Measurements from ENCODE around the gene OPN4.

The OPN4 gene

DNA sequence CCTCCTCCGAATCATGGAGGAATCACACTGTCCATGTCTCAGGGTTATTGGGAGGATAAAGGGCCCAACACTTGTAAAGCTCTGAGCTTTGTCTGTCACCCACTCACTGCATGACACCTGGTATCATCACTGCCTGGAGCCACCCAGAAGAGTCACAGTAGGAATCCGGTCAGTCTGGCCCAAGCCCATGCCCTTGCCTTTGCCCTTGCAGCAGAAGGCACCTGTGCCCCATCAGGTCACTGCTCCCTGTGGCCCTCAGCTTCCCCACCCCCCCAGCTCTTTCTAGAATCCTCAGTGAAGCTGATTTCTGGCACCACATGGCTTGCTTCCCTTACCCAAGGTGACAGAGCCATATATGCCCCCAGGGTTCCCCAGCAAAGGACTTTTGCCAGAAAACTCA is 28.3 kb downstream of the OPN4 start:
- no peak for DNase-seq

DNA sequence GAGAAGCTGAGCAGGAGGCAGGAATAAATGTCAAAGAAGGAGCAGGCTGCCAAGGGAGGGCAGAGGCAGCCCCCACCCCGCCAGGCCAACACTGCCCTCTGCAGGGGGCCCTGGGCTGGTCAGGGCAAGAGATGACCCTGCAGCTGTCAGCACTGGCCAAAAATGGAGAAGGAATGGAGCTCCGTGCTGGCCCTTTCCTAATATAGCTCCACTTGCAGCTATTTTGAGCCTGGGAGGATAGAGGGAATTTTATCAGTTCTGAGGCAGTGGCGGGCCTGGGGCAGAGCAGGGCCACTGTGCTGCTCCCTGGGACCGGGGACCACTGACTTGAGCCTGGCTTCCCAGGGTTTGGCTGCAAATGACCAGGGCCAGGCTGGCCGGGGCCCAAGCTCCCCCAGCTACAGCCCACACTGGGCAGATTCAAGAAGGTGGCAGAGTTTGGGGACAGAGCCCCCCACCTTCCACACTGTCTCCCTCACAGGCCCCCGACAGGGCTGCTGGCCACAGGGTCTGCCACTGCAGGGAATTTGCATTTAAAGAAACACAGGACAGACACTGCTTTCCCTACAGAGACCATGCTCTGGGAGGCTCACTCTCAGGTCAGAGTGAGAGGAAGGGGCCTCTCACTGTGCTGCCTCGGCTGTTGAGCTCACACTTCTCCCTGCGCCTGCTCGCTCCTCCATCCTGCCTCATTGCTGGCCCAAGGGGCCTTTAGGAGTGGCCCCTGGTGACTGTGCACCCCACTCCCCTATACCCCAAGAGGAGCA is 30.2 kb downstream of the OPN4 start:
- DNase-seq, result no peak

DNA sequence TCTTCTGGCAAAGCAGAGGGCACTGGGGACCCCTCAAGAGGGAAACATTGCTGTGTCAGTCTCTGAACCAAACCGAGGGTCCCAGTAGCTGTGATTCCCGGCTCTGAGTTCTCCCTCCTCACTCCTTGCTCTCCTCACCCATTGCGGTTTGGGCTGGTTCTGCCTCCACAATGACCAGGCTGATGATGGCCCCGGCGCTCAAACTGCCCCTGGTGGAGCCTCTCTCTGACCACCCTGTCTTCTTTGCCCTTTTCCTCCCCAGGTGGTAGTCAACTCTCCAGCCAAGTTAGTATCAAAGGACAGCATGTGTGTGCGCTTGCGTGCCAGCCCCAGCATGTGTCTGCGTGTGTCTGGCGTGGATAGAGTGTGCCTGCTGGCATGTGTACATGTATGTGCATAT is 31.1 kb downstream of the OPN4 start:
- DNase-seq, result no peak

DNA sequence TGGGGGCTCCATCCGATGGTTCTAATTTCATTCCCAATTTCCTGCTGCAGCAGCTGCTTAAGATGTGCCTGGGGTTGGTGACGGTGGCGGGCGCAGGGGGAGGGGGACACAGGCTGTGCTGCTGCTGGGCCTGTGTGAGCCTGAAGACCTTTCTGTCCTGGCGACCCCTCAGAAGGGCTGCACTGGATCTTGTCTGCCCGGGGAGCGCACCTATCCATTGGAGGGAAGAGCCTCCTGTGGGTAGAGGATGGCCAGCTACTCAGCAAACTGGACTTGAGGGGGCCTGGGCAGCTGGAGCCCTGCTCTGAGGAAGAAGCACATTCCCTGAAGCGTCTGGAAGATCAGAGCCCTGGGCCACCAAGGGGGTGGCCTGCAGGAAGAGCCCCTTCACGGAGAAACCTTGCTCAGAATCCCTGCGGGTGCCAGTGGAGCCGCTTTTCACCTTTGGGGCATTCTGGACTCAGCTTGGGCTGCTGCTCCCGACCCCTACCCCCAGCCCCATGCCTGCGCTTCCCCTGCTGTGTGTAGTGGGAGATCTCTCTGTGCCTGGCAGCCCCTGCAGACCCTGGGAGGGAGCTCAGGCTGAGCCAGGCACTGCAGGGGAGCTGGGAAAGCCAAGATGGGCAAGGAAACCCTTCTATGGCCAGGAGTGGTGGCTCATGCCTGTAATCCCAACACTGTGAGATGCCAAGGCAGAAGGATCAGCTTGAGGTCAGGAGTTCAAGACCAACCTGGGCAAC is 31.7 kb downstream of the OPN4 start:
- DNase-seq, result no peak

DNA sequence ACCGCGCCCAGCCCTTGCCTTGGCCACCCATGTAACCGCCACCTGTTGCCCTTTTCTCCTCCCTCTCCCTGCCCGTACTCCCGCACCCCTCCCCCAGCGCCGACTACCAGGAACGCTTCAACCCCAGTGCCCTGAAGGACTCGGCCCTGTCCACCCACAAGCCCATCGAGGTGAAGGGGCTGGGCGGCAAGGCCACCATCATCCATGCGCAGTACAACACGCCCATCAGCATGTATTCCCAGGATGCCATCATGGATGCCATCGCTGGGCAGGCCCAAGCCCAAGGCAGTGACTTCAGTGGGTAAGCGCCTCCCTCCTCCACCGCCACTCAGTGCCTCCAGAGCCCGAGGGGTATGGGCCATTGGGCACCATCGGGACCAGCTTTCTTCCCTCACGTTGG is 32.6 kb downstream of the OPN4 start:
- DNase-seq, result no peak

DNA sequence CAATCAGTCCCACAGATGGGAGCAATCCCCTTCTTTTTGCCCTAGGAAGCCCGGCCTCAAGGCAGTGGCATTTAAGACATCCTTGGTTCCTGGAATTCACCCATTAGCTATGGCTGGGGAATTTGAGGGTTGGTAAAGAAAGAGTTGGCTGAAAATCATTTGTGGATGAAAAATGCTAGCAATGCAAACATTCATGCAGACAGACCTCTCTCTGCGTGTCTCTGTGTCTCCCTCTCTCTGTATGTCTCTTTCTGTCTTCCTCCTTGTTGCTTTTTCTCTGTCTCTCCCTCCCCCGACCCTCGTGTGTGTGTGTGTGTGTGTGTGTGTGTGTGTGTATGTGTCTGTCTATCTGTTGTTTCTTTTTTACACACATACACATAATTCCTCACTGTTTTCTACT is 33.4 kb downstream of the OPN4 start:
- no peak for DNase-seq

DNA sequence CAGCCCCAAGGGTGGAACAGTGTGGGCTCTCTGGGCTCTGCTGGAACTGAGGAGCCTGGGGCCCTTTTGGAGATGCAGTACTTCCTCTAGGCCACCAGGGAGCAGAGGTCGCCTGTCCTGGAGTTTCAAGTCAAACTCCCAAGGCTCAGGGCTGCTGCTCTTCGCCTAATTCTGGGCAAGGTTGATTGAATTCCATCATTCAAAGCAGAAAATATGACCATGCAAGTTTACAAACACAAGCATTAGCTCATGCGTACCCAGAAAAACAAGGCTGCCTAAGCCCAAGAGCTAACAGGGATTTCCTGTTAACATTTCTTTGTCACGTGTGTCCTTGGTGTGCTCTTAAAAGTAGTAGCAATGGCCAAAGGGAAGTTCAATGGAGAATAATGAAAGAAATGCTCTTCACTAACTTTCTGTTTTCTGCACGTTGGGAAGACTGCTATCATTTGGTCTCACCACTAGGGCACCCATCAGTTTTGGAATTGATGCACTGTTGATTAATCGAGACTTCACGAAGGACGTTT is 34.1 kb downstream of the OPN4 start:
- DNase-seq, result no peak

DNA sequence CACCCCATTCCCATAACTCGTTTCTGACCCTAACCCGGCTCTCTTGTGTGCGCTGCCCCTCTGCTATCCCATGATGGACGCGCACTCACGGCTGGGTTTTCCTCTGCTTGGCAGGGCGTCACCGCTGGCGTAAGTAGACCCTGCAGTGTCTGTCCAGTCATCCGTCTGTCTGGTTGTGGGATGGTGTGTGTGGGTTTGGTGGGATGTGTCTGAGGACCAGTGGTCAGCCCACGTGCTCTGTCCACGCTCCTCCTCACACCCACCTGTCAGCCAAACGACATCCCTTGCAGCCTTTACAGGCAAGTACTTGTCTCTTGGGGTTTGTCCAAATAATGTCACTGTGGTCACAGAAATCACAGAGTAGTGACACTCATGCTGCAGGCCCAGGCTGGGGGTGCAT is 34.8 kb downstream of the OPN4 start:
- no peak for DNase-seq

DNA sequence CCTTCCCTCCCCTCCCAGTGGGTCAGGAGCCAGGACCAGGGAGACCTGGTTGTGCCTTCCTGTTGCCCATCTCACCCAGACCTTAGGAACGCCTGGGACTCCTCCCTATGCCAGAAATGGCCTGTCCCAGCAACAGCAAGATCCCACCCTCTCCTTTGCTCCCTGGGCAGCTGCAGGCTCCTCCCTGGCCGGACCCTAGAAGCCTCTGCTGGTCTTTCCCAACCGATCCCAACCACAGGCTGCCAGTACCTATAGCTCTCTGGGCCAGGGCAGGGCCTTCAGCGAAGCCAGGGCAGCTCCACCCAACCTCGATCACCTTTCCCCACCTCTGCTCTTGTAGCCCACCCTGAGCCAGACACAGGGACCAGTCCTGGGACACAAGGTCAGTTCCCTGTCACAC is 35.9 kb downstream of the OPN4 start:
- no peak for DNase-seq

DNA sequence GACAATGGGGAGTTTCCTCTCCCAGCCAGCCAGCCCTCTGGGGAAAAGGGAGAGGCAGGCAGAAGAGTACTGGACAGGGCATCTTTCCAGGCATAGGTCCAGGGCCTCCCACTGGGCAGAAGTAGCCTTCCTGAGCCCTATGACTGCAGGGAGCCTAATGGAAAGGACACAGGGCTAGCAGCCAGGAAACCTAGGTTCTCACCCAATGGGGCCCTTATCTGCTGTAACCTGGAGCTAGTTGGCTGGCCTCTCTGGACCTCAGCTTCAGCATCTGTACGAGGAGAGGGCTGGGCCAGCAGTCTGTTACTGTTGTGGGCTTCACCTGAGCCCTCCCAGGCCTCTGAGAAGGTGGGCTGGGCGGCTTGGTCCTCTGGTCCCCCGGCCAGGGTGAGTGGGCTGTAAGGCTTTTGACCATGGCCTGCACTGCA is 36.3 kb downstream of the OPN4 start:
- DNase-seq, result no peak

DNA sequence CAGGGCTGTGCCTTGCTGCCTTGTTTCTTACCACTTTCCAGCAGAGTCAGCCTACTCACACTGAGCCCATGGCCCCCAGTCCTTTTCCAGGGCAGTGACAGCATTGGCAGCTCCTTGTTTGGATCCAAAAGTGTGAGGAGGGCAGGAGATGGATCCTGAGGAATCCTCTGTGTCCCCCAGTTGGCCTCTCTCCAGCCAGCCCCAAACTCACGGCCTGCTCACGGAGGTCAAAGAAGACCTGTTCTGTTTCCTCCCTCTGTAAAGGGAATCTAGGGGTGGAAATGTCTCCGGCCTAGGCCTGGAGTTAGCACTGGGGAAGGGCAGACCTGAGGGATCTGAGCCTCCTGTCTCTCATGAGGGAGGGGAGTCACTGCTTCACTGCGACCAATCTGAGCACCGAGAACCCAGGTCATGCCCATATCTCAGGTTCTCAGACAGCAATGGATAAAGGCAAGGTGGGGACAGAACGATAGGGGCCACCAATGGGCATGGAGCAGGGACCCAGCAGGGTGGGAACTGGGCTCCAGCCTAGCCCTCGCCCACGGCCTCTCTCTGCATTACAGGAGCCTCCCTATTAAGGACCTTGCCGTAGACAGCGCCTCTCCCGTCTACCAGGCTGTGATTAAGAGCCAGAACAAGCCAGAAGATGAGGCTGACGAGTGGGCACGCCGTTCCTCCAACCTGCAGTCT is 37.1 kb downstream of the OPN4 start:
- DNase-seq, result no peak

DNA sequence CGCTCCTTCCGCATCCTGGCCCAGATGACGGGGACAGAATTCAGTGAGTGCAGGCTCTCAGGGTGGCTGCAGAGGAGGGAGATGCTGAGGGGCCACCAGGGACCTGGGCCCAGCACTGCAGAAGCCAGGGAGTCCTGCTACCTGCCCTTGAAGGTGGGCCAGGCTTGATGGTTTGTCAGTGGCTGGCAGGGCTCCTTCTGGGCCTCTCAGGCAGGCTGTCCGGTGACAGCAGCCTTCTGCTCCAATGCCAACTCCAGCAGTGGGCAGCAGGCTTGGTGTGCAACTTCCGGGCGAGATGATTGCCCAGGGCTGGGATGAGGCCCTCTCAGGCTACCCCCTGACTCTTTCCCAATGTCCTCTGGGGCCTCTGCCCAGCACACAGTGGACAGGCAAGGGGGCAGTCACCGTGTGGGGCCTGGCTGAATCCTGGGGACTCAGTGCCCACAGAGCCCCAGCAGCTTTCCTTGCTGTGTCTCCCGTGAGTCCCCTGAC is 37.7 kb downstream of the OPN4 start:
- DNase-seq, result no peak

DNA sequence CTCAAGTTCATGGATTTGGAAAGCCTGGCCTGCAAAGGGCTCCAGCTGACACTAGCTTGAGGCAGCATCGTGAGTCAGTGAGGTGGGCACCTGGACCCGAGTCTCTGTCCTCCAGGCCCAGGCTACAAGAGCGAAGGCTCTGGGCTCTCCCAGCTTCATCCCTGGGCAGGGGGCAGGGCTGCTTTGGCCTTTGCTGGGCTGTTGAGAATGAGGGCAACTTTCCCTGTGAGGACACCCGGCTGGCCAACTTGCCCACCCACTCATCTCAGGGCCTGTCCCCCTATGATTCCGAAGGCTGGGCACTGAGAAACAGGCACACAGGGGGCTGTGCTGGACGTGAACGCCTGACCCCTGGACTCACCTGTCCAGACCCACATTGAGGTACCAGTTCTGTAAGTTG is 38.3 kb downstream of the OPN4 start:
- no peak for DNase-seq

DNA sequence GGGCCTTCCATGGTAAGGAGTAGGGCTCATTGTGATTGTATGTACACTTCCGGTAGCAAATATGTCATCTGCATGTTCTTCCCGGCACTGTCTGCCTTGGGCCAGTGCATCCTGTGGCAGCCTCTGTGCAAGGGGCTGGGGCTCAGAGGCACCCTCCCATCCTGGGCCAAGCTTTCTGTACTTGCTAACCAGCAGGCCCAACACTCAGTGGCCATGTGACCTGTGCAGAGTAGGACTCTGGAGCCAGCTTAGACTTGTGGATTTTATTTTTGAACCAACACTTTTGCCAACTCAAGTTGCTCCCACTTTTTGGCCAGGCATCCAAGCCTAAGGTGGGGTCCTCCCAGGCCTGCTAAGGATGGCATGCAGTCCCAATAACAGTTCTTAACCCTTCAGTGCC is 38.9 kb downstream of the OPN4 start:
- DNase-seq, result no peak

DNA sequence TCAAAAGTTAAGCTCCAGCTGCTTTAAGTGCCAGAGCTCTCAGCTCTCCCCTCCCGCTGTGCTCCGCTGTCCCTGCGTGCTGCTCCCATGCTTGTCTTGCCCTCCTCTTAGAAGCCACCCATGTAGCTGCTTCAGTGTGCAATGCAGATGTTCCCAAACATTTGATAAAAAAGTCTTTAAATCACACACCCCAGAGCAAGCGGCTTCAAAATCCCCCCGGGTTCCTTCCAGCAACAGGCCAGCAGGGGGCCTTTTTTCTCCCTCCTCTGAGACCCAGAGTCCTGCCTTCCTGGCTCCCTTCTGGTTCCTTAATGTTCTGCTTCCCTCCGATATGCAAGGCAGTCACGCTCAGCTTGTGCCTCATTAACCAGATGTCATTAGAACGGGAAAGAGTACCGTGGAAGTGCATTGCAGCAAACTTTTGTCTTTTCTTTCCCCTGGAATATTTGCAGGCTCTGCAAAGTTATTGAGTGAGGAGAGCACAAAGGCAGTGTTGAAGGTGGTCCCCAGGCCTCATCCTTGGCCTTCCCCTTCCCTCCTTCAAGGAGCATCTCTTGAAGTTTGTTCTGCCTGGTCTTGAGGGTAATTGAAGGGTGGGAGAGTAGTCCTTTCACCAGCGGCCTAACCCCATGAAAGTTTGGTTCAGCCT is 39.5 kb downstream of the OPN4 start:
- DNase-seq, result no peak

DNA sequence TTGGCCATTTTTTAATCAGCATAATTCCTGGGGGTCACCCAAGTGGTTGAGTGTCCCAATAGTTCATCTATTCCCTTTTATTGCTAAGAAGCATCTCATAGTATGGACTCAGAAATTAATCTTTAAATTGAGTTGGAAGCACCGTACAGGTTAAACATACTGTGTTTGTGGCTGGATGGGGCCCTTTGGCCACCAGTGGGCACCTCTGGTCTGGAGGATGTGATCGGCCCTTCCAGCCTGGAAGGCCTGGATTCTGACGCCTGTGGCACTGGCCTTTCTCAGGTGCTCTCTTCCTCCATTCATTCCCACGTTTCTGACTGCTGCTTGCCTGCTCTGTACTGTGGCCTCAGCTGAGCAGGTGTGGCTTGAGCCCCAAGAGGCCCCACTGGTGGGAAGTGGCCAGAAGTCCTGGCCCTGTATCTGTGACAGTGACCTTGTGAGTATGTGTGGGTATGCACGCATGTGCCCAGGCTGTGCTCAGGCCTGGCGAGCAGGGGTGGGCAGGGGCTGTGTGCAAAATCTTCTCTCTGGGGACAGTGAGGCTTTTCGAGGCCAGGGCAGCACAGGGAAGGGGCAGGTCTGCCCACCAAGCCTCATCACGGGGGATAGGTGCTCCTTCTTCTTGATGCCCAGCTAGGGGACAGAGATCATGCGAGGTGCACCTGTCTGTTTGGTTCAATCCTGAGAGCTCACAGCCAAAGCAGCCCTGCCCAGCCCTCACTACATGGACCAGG is 44.0 kb downstream of the OPN4 start:
- no peak for DNase-seq

DNA sequence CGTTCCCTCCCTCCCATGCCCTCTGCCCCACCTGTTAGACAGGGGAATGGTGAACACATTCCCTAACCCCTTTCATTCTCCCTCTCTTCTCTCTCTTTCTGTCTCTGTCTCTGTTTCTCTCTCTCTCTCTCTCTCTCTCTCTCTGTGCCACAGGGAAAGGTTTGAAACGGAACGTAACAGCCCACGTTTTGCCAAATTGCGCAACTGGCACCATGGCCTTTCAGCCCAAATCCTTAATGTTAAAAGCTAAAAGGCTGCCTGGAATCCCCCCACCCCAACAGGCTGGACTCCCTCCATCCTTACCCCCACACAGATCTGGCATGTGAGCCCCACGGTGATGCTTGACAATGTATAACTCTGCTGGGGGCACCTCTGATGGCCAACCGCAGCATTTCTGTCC is 44.8 kb downstream of the OPN4 start:
- DNase-seq, result no peak

DNA sequence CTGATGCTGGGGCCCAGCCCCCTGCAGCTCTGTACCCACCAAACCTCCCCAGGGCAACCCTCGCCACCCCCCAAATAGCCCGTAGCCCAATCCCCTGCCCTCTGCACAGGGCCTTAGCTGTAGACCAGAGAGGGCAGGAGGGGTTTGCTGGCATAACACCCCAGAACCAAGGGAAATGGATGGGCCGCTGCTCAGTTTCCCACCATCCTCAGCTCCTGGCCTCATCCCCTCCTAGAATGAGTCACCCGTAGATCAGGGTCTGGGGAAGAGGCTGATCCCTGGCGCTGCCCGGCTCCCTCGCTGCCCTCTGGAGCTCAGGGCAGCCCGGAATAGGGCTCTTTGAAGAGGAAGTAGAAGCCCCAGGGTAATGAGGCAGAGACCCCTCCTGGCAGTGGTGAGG is 45.2 kb downstream of the OPN4 start:
- DNase-seq, result no peak

DNA sequence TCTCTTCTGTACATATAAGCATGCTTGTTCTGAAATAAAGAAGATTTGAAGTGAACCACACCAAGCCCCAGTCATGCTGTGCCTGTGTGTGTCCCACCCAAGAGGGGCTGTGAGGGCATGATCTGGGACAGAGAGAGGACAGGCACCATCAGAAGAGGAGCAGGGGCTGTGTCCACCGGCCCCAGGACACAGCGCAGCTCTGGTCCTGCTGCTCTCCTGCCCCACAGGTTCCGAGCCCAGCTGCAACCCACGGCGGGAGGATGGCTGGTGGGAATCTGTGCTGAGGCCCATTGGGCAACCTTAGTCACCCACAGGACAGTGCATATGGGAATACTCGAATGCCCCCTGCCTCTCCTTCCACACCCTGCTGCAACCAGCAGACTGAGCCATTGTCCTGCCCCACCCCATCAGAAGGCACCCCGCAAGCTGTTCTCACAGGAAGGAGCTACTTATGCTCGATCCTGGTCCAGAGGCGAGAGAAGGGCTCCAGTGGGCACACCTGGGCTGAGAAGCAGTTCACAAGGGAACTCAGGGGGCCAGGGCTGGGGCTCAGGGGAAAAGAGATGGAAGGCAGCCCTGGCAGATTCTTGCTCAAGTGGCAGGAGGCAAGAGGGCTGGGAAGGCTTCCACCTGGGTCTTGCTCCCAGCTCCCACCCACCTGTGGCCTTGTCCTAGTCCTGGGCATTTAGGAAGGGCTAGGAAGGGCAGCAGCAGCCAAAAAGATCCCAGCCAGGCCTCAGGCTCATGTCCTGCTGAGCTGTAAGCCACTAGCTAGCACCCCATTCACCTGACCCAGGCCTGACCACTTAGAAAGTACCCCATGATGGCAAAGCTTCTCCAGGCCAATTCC is 45.9 kb downstream of the OPN4 start:
- no peak for DNase-seq

DNA sequence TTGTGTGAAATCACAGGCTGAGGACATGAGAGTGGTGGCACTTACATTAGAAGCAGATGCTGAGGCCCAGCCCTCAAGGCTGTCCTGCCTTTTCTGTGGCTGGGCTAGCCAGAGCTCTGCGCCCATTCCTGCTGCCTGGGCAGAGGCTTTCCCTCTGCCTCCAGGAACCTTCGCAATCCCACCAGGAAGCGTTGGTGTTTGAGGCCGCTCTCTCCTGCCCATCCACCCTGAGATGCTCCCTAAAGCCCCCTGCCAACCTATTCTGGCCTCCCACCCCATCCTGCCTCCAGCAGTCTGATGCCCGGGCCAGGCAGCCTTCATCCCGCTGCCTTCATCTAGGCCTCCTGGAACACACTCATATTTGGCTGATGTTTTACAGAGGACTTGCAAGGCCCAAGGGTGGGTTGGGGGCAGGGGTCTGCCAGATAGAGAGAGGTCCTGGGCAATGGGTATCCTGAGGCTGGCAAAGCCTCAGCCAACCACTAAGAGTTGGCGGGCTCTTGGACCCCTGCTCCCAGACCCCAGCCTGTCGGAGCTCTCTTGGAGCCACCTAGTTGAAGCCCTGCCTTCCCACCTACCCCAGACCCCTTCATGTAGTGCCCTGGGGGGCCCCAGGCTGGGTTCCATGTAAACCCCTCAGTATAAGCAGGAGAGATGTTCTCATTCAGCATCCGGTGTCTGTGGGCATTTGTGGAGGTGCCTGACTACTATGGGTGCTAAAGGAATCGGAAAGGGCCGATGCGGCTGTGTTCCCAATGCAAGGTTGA is 46.7 kb downstream of the OPN4 start:
- DNase-seq, result no peak

DNA sequence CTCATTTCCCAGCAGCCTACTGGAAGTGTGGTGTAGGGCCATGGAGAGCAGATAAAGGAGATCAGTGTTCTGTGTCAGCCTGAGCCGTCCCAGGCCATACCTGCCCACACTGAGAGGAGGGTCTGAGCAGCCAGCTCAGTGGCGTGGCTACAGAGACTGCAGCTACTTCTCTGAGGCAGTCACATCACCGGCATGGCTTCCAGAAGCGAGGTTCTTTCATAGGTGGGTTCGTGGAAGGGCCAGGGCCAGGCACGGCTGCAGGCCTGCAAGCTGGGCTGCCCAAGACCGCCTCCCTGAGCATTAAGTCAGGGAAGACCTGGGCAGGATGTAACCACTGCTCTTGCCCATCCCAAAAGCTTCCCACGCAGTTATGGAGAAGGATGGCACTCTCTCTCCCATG is 48.8 kb downstream of the OPN4 start:
- DNase-seq, result no peak

Measured in NCI-H1092 (cell line).